Chondrocyte (in vitro differentiated cells): ENCODE measurements around the gene CSTF1. TPM values are rescaled to one million over a fixed set of nuclear protein-coding genes. Genes with fewer than 3 reads are reported as not detected.

ENCODE experiments used
- DNase-seq: peaks from one replicate; pipeline ENCODE4 v3.0.0; 2021; ENCODE audit warnings: mixed read lengths, low spot score
- H3K27ac Mint-ChIP-seq: one replicate; pipeline ENCODE4 v1.8.0; 2021; ENCODE audit warnings: mild to moderate bottlenecking, moderate library complexity, mixed read lengths; ENCODE audit not compliant: unreplicated experiment
- H3K27me3 Mint-ChIP-seq: 2 replicates; pipeline ENCODE4 v1.8.0; 2021; ENCODE audit warnings: low read depth, mixed read lengths
- H3K36me3 Mint-ChIP-seq: 2 replicates; pipeline ENCODE4 v1.8.0; 2021; ENCODE audit warnings: low read depth, mixed read lengths
- H3K4me1 Mint-ChIP-seq: 2 replicates; pipeline ENCODE4 v1.8.0; 2021; ENCODE audit warnings: low read depth, mild to moderate bottlenecking, mixed read lengths
- H3K4me3 Mint-ChIP-seq: one replicate; pipeline ENCODE4 v1.8.0; 2021; ENCODE audit warnings: mild to moderate bottlenecking, moderate library complexity, mixed read lengths; ENCODE audit not compliant: unreplicated experiment
- H3K9me3 Mint-ChIP-seq: 2 replicates; pipeline ENCODE4 v1.8.0; 2021; ENCODE audit warnings: low read depth, mixed read lengths
- CTCF ChIP-seq: fragments of 200-600 bp; sonication (generic); IDR thresholded peaks from 2 replicates; pipeline ENCODE4 v1.5.0; 2021; ENCODE audit warnings: antibody characterized with exemption, mild to moderate bottlenecking, moderate library complexity
- total RNA-seq: library from RNA; stranded (reverse); gene quantifications from 3 replicates; pipeline ENCODE4 v1.2.1, GENCODE V29; 2021

The CSTF1 gene
- total RNA-seq, 1 donor from 2014 or later: 26.0 TPM

DNA sequence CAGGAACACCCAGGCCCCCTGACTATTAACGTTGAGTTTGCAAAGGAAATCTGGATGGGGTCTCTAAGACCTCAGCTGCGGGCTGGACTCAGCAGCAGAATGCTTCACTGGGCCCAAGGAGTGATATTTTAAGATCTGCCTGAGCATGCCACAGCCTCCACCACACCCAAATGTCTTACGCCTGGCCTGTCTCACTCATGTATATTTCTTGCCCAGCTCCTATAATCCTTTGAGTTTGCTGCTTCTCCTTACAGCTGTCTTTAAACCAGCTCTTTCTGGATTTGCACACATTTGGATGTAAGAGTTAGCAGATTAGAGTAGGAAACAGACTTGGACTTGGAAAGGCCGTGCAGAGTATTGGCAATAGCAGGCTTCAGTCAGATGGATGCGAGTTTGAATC lies 36.0 kb downstream of the CSTF1 start:
- peaks cover 14% of the 10 kb centered on the region for H3K4me1 Mint-ChIP-seq
- no peaks in the 10 kb centered on the region for H3K27me3 Mint-ChIP-seq
- H3K36me3 Mint-ChIP-seq: no peaks in the 10 kb centered on the region
- no peak for TF ChIP-seq CTCF
- no peak overlapping the region for H3K27ac Mint-ChIP-seq
- H3K9me3 Mint-ChIP-seq: no peaks in the 10 kb centered on the region
- H3K4me3 Mint-ChIP-seq: no peak overlapping the region
- DNase-seq: no peak

GRCh38 chr20:56428881-56429280 lies 36.4 kb downstream of the CSTF1 start:
- H3K36me3 Mint-ChIP-seq: no peaks in the 10 kb centered on the region
- no peaks in the 10 kb centered on the region for H3K27me3 Mint-ChIP-seq
- DNase-seq: no peak
- H3K4me3 Mint-ChIP-seq: no peak overlapping the region
- no peaks in the 10 kb centered on the region for H3K9me3 Mint-ChIP-seq
- no peak for TF ChIP-seq CTCF
- H3K4me1 Mint-ChIP-seq: peaks cover 19% of the 10 kb centered on the region
- no peak overlapping the region for H3K27ac Mint-ChIP-seq

DNA sequence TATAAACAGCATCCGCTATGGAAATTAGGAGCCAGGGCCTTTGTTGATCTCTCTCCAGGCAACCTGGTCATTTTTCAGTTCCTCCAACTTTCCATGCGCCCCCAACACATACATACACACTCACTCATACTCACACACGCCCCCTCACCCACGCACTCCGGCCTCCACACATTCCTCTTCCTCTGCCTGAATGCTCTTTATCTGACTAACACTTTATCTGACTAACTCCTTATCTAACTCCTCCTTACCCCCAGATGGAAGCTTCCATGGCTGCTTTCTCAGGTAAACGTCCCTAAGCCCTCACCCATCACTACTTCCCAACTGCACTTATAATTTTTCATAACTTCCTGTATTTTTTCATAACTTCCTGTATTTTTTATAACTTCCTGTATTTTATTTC lies 37.1 kb downstream of the CSTF1 start:
- H3K27me3 Mint-ChIP-seq: no peaks in the 10 kb centered on the region
- peak overlapping the region; percentile 45 for H3K27ac Mint-ChIP-seq
- no peak for TF ChIP-seq CTCF
- H3K4me1 Mint-ChIP-seq: peaks cover 22% of the 10 kb centered on the region
- H3K36me3 Mint-ChIP-seq: no peaks in the 10 kb centered on the region
- H3K9me3 Mint-ChIP-seq: no peaks in the 10 kb centered on the region
- no peak overlapping the region for H3K4me3 Mint-ChIP-seq
- DNase-seq: no peak

DNA sequence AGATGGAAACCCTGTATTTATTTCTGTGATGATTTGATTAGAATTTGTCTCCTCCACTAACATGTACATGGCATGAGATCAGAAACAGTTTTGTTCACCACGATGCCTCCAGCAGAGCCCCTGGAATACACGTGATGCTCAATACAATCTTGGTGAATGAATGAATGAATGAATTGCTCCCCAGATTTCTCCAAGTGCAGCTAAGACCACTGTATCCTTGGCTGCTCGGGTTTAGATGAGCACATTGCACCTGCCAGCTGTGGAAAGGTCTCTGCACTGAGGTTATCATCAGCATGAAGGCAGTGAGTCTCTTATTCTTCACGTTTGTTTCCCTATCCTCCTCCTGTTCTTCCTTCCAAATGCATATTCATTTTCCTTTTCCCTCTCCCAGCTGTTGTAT lies 37.5 kb downstream of the CSTF1 start:
- Mint-ChIP-seq H3K36me3 (no peaks in the 10 kb centered on the region), H3K4me3 (no peak overlapping the region), H3K27ac (no peak overlapping the region), H3K4me1 (peaks cover 22% of the 10 kb centered on the region), H3K9me3 (no peaks in the 10 kb centered on the region), H3K27me3 (no peaks in the 10 kb centered on the region)
- DNase-seq: no peak
- TF ChIP-seq CTCF: no peak

DNA sequence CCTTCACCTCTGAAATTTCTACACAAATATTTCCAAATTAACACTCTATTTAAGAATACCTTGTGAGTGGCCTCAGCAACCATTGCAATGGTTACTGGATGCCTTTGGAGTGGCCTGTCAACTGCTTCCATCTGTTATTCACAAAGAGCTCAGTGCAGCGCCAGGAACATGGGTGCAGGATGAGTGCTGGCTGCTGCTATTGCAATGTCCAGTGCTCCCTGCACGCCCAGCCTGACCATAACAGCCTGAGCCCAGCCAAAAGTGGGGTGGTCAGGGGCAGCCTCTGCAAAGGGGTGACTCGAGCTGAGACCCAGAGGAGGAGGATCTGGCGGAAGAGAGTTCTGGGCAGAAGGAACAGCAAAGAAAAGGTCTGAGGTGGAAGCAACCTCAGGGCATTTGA lies 38.0 kb downstream of the CSTF1 start:
- TF ChIP-seq CTCF: no peak
- no peaks in the 10 kb centered on the region for H3K9me3 Mint-ChIP-seq
- no peaks in the 10 kb centered on the region for H3K27me3 Mint-ChIP-seq
- no peak for DNase-seq
- peaks cover 22% of the 10 kb centered on the region for H3K4me1 Mint-ChIP-seq
- H3K36me3 Mint-ChIP-seq: no peaks in the 10 kb centered on the region
- H3K4me3 Mint-ChIP-seq: no peak overlapping the region
- H3K27ac Mint-ChIP-seq: no peak overlapping the region
